Lower leg skin (tissue), 3 donors: Measurements from ENCODE around the gene ASIC2.

Experiments used
- CTCF ChIP-seq, 3 donors: fragments of 450-650 bp; IDR thresholded peaks; one replicate each; pipeline ENCODE4 v1.5.1; 2016; ENCODE audit warnings: antibody characterized with exemption in 3 of 3, mild to moderate bottlenecking in 3 of 3, moderate library complexity in 2 of 3
- POLR2A ChIP-seq, 2 donors: fragments of 450-650 bp; IDR thresholded peaks; one replicate each; pipeline ENCODE4 v1.6.1; 2016 to 2017; ENCODE audit warnings: antibody characterized with exemption in 2 of 2, mild to moderate bottlenecking in 1 of 2, moderate library complexity in 1 of 2

GRCh38 chr17:33019161-33019890 is 273.8 kb downstream of the ASIC2 start:
- TF ChIP-seq CTCF (IDR thresholded peaks at IDR 0.05) (no peak), POLR2A (IDR thresholded peaks at IDR 0.05) (no peak)
